Gastroesophageal sphincter (tissue), 3 donors: Measurements from ENCODE around the gene IFNA10.

ENCODE experiments used
- POLR2AphosphoS5 ChIP-seq: sonication (generic); formaldehyde crosslinking; IDR thresholded peaks from one replicate; pipeline ENCODE4 v1.6.1; 2017; ENCODE audit warnings: antibody characterized with exemption
- TF ChIP-seq, protein P1 (sequence below), 4 experiments: fragments of 200-600 bp in 2 of 4; fragments of 450-650 bp in 2 of 4; sonication (generic) in 1 of 4; IDR thresholded peaks; one replicate each; pipeline ENCODE4 v1.5.1; 2017 to 2019; ENCODE audit warnings: antibody characterized with exemption in 4 of 4, mild to moderate bottlenecking in 2 of 4, moderate library complexity in 2 of 4

GRCh38 chr9:21251638-21252037, 44.7 kb upstream of the IFNA10 start:
- TF ChIP-seq, protein P1, sequence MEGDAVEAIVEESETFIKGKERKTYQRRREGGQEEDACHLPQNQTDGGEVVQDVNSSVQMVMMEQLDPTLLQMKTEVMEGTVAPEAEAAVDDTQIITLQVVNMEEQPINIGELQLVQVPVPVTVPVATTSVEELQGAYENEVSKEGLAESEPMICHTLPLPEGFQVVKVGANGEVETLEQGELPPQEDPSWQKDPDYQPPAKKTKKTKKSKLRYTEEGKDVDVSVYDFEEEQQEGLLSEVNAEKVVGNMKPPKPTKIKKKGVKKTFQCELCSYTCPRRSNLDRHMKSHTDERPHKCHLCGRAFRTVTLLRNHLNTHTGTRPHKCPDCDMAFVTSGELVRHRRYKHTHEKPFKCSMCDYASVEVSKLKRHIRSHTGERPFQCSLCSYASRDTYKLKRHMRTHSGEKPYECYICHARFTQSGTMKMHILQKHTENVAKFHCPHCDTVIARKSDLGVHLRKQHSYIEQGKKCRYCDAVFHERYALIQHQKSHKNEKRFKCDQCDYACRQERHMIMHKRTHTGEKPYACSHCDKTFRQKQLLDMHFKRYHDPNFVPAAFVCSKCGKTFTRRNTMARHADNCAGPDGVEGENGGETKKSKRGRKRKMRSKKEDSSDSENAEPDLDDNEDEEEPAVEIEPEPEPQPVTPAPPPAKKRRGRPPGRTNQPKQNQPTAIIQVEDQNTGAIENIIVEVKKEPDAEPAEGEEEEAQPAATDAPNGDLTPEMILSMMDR (IDR thresholded peaks at IDR 0.05) = no peak
- no peak for TF ChIP-seq POLR2AphosphoS5
